ENCODE measurements around the gene FBLN1. TPM values are rescaled to one million over a fixed set of nuclear protein-coding genes. Genes with fewer than 3 reads are reported as not detected.

Gene FBLN1
- polyA plus RNA-seq, 3 donors, result 0.03 to 0.17 TPM; not detected in 1

DNA sequence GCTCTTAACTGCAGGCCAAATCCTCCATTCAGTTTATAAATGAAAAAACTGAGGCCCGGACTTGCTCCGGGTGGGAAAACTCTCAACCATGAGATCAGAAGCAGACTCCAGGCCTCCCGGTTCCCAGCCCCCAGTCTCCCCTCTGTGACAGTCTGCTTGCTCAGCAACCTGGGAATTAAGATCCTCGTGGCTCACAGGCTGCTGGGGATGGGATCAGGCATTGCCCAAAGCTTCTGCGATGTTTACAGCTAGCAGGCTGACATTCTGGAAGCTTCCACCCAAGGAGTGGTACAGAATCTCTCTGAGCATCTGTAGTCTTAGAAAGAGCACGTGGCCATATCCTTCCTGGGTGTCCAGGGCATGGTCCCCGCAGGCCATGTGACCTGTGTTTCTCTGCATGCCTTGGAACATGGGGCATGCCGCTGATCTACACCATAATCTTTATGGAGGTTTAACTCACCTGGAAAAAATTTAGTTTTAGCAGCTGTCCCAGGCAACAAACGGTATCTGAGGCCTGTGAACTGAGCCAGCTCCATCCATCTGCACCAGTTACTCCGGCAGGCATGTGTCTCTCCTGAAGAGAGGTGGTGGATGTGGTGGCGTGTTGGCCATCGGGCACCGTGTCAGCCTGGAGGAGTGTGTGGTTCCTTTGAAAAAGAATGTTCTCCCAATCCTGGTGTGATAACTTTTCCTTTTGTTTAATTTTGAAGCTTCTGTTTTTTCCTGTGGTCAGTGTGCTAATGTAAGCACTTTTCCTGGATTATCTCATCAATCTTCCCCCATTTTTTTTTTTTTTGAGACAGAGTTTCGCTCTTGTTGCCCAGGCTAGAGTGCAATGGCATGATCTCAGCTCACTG, 7.9 kb downstream of the FBLN1 start:
- Histone ChIP-seq H3K9ac (ENCODE audit: insufficient read depth, low read length, poor library complexity, severe bottlenecking) (no peak overlapping the region), H3K27ac (ENCODE audit: low read depth in 1 of 2, low read length in 2 of 2) (no peak overlapping the region), H4K20me1 (ENCODE audit: insufficient read depth, low read length) (no peaks in the 10 kb centered on the region), H3K4me1 (ENCODE audit: control insufficient read depth in 1 of 2, insufficient read depth in 2 of 2, low read length in 2 of 2) (no peaks in the 10 kb centered on the region), H3K4me2 (replicated peaks; ENCODE audit: extremely low read depth, low read length, poor library complexity, severe bottlenecking) (no peak overlapping the region), H3K36me3 (replicated peaks in 1 of 2; ENCODE audit: control insufficient read depth in 1 of 2, insufficient read depth in 2 of 2, low read length in 2 of 2) (no peaks in the 10 kb centered on the region), H3K4me3 (replicated peaks in 1 of 3; ENCODE audit: low read depth in 2 of 3, low read length in 3 of 3) (no peak overlapping the region), H3K27me3 (ENCODE audit: control insufficient read depth in 2 of 2, insufficient read depth in 2 of 2, low read length in 2 of 2) (peaks cover 0 to 8% of the 10 kb centered on the region in 2 donors), H2AFZ (ENCODE audit: insufficient read depth, low read depth, low read length, poor library complexity, severe bottlenecking) (no peak overlapping the region), H3K79me2 (ENCODE audit: insufficient read depth, low read length) (no peaks in the 10 kb centered on the region), H3K9me3 (replicated peaks in 1 of 2; ENCODE audit: control insufficient read depth in 1 of 2, insufficient read depth in 1 of 2, low read length in 2 of 2) (no peaks in the 10 kb centered on the region)
- Mint-ChIP-seq H3K4me3 (no peak overlapping the region), H3K9me3 (peaks cover 0 to 3% (median 0%) of the 10 kb centered on the region in 7 donors), H3K27me3 (ENCODE audit: low read depth in 3 of 3) (peaks cover 13 to 18% (median 17%) of the 10 kb centered on the region in 3 donors), H3K36me3 (no peaks in the 10 kb centered on the region), H3K4me1 (no peaks in the 10 kb centered on the region), H3K27ac (no peak overlapping the region)
- 84% methylated on average over 6 of the region's 14 CpGs for WGBS (ENCODE audit: insufficient coverage)
- DNase-seq, result no peak
- TF ChIP-seq, protein P1, sequence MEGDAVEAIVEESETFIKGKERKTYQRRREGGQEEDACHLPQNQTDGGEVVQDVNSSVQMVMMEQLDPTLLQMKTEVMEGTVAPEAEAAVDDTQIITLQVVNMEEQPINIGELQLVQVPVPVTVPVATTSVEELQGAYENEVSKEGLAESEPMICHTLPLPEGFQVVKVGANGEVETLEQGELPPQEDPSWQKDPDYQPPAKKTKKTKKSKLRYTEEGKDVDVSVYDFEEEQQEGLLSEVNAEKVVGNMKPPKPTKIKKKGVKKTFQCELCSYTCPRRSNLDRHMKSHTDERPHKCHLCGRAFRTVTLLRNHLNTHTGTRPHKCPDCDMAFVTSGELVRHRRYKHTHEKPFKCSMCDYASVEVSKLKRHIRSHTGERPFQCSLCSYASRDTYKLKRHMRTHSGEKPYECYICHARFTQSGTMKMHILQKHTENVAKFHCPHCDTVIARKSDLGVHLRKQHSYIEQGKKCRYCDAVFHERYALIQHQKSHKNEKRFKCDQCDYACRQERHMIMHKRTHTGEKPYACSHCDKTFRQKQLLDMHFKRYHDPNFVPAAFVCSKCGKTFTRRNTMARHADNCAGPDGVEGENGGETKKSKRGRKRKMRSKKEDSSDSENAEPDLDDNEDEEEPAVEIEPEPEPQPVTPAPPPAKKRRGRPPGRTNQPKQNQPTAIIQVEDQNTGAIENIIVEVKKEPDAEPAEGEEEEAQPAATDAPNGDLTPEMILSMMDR (IDR thresholded peaks at IDR 0.05), result no peak
- intact Hi-C loops (cut with micrococcal nuclease), result no loop called here

DNA sequence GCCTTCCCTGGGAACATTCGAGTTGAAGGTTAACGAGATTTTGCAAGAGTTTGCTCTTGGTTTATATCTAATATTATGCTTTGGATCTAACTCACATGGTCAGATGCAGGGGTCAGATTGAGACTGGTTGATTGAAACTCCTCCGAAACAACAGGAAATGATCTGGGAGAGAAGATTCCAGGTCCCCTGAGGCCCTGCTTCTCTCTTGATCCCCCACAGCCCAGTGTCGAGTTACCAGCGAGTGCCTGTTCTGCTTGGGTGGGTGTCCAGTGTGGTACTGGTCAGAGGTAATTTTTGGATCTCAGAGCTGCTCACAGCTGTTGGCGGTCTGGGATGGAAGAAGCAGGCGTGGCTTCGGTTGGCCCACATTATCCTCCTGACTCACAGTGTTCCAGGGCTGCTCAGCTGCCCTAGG, 9.2 kb downstream of the FBLN1 start:
- Mint-ChIP-seq H3K4me1 (no peaks in the 10 kb centered on the region), H3K36me3 (no peaks in the 10 kb centered on the region), H3K9me3 (no peaks in the 10 kb centered on the region), H3K4me3 (no peak overlapping the region), H3K27me3 (ENCODE audit: low read depth in 3 of 3) (peaks cover 10 to 13% (median 11%) of the 10 kb centered on the region in 3 donors), H3K27ac (no peak overlapping the region)
- Histone ChIP-seq H3K9me3 (replicated peaks in 1 of 2; ENCODE audit: control insufficient read depth in 1 of 2, insufficient read depth in 1 of 2, low read length in 2 of 2) (no peaks in the 10 kb centered on the region), H3K36me3 (replicated peaks in 1 of 2; ENCODE audit: control insufficient read depth in 1 of 2, insufficient read depth in 2 of 2, low read length in 2 of 2) (no peaks in the 10 kb centered on the region), H3K27me3 (ENCODE audit: control insufficient read depth in 2 of 2, insufficient read depth in 2 of 2, low read length in 2 of 2) (no peaks in the 10 kb centered on the region), H3K27ac (ENCODE audit: low read depth in 1 of 2, low read length in 2 of 2) (no peak overlapping the region), H3K4me1 (ENCODE audit: control insufficient read depth in 1 of 2, insufficient read depth in 2 of 2, low read length in 2 of 2) (no peaks in the 10 kb centered on the region), H2AFZ (ENCODE audit: insufficient read depth, low read depth, low read length, poor library complexity, severe bottlenecking) (no peak overlapping the region), H3K4me3 (replicated peaks in 1 of 3; ENCODE audit: low read depth in 2 of 3, low read length in 3 of 3) (no peak overlapping the region), H3K4me2 (replicated peaks; ENCODE audit: extremely low read depth, low read length, poor library complexity, severe bottlenecking) (no peak overlapping the region), H4K20me1 (ENCODE audit: insufficient read depth, low read length) (no peaks in the 10 kb centered on the region), H3K9ac (ENCODE audit: insufficient read depth, low read length, poor library complexity, severe bottlenecking) (no peak overlapping the region), H3K79me2 (ENCODE audit: insufficient read depth, low read length) (no peaks in the 10 kb centered on the region)
- 100% methylated on average over 4 of the region's 8 CpGs for WGBS (ENCODE audit: insufficient coverage)
- intact Hi-C loops (cut with micrococcal nuclease), result no loop called here
- TF ChIP-seq, protein P1 (IDR thresholded peaks at IDR 0.05), result no peak
- DNase-seq, result no peak

Measured in CD14-positive monocyte (primary cell).